Medulla oblongata (tissue), 1 donor: ENCODE measurements around the gene SPRING1.

Experiments used
- DNase-seq: peaks from one replicate; pipeline ENCODE4 v3.0.0-alpha.2; 2015; ENCODE audit errors: extremely low spot score

The SPRING1 gene

DNA sequence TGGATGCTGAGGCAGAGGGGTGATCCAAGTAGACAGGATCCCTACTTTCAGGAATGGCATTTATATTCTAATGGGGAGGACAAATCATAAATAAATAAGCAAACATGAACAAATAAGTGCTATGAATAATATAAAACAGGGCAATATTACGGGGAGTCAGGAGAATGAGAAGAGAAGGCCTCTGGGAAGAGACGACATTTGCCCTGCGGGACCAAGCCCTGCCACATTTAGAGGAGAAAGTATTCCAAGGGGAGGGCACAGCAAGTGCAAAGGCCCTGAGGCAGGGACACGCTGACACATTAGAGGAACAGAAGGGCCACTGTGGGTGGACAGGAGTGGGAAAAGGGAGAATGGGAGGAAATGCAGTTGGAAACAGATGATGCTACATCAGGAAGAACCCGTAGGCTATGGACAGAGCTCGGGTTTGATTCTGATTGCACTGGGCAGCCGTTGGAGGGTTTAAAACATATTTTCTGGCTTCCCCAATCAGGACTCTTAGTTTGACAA, 1.6 kb upstream of the SPRING1 start:
- no peak for DNase-seq

DNA sequence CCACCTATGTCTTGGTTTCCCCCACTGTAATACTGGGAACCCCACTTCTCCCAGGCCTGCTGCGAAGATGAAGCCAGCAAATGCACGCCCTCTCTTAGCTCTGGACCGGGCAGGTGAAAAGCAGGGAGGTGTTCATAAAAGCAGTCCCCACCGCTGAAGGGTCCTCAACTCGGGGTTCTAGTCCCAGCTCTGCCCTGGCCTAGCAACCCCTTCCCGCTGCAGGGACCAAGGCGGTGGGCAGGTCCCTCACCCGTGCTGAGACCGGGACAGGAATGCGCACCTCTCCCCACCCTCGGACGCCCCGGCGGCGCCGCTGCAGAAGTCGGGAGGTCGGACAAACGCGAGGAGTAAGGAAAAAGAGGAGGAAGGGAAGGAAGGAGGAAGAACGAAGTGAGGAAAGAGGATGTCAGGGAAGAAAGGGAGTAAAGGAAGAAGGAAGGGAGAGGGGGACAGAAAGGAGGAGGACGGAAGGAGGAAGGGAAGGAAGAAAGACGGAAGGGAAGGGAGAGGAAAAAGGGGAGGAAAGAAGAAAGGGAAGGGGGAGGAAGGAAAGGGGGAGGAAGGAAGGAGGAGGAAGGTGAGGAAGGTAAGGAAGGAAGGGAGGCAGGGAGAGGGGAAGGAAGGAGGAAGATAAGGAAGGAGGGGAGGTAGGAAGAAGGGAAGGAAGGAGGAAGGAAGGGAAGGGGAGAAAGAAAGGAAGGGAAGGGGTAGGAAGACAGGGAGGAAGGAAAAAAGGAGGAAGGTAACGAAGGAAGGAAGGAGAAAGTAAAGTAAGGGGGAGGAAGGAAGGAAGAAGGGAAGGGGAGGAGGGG, 701 bp downstream of the SPRING1 start:
- no peak for DNase-seq

- DNase-seq, result no peak
Observed at GRCh38 chr12:116735951-116736599, 1.8 kb downstream of the SPRING1 start.

DNA sequence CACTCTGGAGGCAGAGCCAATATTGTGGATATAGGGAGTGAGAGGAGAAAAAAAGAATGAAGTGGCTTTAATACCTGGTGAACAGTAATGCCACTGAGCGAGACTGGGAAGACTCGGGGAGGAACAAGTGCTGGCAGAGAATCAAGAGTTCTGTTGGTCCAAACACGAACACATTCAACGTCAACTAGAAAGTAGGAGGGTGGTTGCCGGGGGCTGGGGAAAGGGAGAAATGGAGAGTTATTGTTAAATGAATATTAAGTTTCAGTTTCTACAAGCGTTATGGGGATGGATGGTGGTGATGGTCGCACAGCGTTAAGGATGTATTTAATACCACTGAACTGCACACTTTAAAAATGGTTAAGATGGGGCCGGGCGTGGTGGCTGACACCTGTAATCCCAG, 2.8 kb downstream of the SPRING1 start:
- DNase-seq, result no peak

DNA sequence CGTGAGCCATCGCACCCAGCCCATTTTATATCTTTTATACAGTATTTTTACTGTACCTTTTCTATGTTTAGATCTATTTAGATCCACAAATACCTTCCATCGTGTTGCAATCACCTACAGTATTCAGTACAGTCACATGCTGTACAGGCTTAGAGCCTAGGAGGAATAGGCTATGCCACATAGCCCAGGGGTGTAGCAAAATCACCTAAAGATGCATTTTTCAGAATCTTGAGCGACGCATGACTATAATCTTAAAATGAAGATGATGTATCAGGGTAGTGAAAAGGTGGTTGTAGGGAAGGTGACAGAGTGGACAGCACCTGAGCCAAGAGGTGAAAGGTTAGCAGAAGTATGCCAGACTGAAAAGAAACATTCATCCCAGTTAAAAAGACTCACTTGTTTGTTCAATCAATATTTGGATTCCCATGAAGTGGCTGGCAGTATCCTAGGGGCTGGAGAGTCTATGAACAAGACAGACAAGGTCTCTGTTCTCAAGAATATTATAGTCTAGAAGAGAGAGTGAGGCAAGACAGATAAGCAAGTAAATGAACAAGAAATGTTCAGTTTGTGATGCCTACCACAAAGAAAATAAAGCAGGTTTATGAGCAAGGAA, 3.6 kb downstream of the SPRING1 start:
- no peak for DNase-seq

GRCh38 chr12:116731801-116732200, 6.1 kb downstream of the SPRING1 start:
- no peak for DNase-seq

DNA sequence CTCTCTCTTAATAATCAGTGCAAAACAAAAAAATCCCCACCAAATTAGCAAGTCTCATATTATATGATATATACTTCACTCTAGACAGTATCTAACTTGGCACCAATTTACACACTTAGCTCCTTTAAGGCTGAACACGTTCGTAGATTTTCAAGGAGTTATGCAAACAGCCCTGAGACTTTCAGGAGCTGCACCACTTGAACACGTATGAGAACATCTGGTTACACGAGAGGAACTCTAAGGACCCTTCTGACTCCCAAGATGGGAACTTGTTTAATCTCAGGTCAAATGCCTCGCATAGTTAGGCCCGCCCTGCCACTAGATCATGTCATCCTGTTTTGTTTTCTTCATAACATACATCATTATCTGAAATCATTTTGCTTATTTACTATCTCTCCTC, 10.0 kb downstream of the SPRING1 start:
- DNase-seq, result no peak

GRCh38 chr12:116727261-116727660, 10.6 kb downstream of the SPRING1 start:
- no peak for DNase-seq

- no peak for DNase-seq
Observed at GRCh38 chr12:116726694-116727093, 11.2 kb downstream of the SPRING1 start.

DNA sequence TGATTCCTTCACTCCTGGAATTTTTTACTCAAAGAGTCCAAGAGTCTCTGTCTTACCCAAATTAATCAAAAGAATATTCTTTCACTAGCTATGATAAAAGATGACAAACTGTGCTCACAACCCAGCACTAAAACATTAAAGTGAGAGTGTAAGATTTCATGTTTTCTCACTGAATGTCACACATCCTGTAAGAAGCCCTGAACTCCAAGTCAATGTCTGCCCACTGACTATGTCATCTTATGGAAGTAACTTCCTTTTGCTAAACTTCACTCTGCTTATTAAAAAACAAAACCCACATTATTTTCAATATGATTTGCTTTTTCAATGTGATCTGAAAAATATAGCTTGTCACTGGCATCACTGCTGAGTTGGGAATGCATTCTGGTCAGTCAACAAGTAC, 15.6 kb downstream of the SPRING1 start:
- no peak for DNase-seq

DNA sequence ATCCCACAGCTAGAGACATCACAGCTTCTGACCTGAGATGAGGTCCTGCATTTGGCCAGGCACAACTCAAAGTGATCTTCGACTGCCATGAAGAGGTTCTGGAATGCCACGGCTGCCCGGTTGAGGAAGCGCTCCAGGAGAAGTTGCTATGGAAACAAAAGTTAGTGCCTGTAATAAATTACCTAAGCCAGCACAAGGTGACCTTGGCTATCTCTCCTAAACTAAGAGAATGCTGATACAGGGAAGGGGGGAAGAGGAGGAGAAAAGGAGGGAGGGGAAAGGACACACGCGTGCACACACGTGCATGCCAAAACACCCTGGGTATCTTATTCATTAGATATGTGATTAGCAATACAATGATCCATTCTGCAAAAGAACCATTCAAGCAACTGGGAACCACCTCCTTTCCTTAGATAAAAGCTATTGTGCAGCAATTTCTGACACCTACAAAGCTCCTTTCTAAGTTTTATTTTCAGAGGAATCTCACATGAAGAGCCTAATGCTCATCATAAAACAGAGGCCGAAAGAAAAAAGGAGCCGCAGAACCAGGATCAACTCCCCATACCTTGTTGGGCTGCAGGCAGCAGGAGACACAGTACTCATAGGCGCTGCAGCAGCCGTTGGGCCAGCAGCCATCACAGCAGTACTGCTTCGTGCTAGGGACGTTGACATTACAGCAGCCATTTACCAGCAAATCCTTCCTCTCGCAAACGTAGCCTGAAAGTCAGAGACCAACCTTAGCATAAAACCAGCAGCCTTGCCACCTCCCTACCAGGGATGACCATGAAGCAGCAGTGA, 17.9 kb downstream of the SPRING1 start:
- no peak for DNase-seq

DNA sequence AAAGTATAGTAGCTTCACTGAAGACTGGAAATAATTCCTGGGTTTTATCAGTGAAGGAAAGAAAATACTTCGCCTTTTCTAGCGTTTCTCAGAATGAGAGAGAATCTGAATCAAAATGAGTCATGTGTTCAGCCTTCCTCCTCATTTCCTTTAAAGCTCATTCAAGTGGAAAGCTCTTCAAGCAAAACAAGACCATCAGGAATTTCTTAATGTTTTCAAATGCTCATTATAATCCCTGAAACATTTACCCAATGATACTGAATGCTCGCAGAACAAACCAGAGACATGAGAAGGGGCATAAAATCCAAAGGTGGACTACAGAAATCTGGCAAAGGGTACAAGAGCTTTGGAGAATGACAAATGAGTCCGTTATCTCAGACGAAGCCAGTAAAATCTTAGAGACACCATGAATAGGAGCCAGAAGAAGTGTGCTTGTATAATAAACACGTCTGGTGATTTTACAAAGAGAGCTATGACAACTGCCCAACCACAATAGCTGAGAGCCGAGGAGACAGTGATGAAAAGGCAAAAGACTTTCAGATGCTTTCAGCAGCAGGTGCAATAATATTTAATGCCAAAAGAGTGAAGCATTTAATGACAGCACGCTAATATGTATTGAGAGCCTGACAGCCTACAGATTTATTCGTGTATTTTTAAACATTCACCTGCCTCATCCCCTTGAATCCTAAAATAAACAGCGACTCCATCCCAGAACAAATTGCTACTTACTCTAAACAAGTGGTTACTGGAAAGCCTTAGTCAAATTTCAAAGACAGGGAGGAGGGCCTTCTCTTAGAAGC, 19.0 kb downstream of the SPRING1 start:
- DNase-seq, result peak; percentile 53

DNA sequence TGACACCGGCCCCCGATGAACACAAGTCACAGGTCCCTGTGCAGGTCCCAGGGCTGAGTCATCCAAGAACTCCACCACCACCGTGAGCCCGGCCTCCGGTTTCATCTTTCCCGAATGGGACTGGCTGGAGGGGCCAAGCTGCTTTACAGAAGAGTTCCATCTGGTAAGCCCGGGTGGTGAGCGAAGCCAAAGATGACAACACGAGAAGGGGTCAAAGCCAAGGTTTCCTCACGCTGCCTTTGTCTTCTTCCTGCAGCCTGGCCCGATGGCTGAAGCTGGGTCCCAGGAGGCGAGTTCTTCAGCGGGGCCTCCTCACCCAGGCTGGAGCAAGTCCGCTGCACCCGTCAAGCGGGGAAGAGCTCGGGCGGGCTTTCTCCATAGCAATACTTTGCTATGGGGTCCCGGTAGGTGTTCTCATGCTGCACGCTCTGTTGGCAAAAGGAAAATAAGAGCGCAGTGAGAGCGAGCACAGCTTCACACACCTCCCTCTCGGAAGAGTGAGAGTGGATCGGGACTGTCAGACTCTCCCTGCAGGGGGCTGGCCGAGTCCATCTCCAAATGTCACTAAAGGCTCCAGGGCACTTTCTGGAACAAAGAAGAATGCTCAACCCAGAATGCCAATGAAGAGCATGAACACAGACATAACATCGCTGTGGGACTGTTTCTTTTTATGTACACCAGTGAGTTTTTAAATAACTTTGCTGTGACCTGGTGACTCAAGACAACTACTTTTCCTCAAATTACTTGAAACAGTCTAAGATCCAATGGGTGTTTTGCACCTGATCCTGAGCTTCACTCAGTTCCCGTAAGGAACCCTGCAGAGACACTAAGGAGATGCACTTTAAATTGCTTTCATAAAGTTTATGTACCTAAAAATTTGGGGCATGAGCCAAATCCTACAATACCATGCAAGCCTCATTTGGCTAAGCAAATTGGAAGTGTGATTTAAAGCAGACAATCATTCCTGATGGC, 20.1 kb downstream of the SPRING1 start:
- peak; percentile 72 for DNase-seq

GRCh38 chr12:116714175-116714574, 23.7 kb downstream of the SPRING1 start:
- no peak for DNase-seq

- no peak for DNase-seq
Observed at GRCh38 chr12:116713527-116713926, 24.3 kb downstream of the SPRING1 start.

GRCh38 chr12:116712458-116713303, 25.2 kb downstream of the SPRING1 start:
- DNase-seq, result no peak

DNA sequence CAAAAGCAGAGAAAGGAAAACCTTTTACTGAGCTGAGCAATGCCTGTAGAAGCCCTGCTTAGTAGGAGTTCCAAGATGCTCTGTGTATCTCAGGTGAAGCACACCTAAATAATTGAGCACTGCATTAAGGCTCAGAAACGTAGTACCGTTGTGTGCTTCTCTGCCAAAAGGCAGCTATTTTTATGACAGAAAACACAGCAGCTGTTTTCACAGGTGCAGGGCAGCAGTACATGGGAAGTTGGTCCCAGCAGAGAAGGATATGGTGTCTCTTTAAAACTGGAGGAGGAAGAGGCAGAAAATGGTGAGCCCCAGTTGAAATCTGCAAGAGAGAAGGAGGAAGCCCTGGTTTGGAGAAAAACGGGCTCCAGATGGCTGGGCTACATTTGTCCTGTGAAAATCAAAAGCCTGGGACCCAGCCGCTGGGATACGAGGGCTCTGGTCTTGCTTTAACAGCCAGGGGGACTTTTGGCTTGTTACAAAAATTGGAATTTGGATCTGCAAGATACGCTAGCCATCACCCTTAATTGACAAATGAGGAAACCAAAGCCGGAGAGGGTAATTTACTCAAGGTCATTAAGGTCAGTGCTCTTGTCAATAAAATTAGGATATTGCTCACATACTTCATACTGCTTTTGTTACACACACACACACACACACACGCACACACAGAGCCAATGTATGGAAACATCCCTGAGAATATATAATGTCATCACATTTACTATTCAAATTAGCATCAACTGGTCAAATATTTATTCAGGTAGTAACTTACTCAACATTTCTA, 27.3 kb downstream of the SPRING1 start:
- no peak for DNase-seq

GRCh38 chr12:116709768-116710167, 28.1 kb downstream of the SPRING1 start:
- no peak for DNase-seq
